GM12878 (cell line): ENCODE results near the gene CHCHD3. TPM values are rescaled to one million over a fixed set of nuclear protein-coding genes. Genes with fewer than 3 reads are reported as not detected.

Experiments
- ATAC-seq: fragments of 200-7000 bp; cut with Tn5 transposase; 3 replicates; pipeline ENCODE4 v1.9.1; 2020; ENCODE audit warnings: mild to moderate bottlenecking, moderate library complexity
- BruUV-seq: library from RNA; stranded (reverse); fragments of 400-500 nt; replicated peaks from 2 replicates; lab custom pipeline; 2021; lab: Mats Ljungman, UMichigan
- CTCF ChIA-PET: fragments of 300-600 bp; sonication (Branson Sonifier 250); formaldehyde crosslinking; extraction: SDS; loops from one replicate; lab custom pipeline; 2021; ENCODE audit warnings: inconsistent platforms; lab: Yijun Ruan, JAX
- POLR2A ChIA-PET: fragments of 350-600 bp; formaldehyde crosslinking; extraction: SDS; loops from one replicate; lab custom pipeline; 2021; ENCODE audit warnings: inconsistent platforms; lab: Charles Lee
- RAD21 ChIA-PET: fragments of 300-600 bp; sonication (Branson Sonifier 250); formaldehyde crosslinking; loops from one replicate; lab custom pipeline; 2023; ENCODE audit warnings: antibody characterized with exemption; ENCODE audit not compliant: unreplicated experiment; lab: Charles Lee
- SMC1A ChIA-PET: fragments of 300-600 bp; sonication (Branson Sonifier 250); formaldehyde crosslinking; loops from one replicate; lab custom pipeline; 2023; ENCODE audit not compliant: unreplicated experiment, uncharacterized antibody; lab: Charles Lee
- DNase-seq: peaks from one replicate; pipeline ENCODE4 v3.0.0-alpha.2; 2011; ENCODE audit warnings: low read depth, low spot score
- FAIRE-seq: peaks from 3 replicates; lab custom pipeline; 2011; peaks lifted over from hg19 to GRCh38; lab: Jason Lieb, UNC
- H2AFZ ChIP-seq: 2 replicates; pipeline ENCODE4 v1.6.0; 2011; ENCODE audit warnings: low read depth, low read length, control low read depth; ENCODE audit not compliant: control insufficient read depth
- H3K27ac ChIP-seq: 2 replicates; pipeline ENCODE4 v1.5.1; 2011; ENCODE audit warnings: control low read depth; ENCODE audit not compliant: control insufficient read depth, insufficient read depth
- H3K27me3 ChIP-seq, 2 experiments: replicated peaks in 1 of 2; 2 replicates each; pipeline versions ENCODE4 v1.6.0 to v1.6.1; 2011; ENCODE audit warnings: low read length in 1 of 2; ENCODE audit not compliant: control insufficient read depth in 2 of 2, insufficient read depth in 2 of 2
- H3K36me3 ChIP-seq, 2 experiments: 2 replicates each; pipeline ENCODE4 v1.5.1; 2011; ENCODE audit warnings: low read length in 1 of 2; ENCODE audit not compliant: control insufficient read depth in 2 of 2, insufficient read depth in 2 of 2
- H3K4me1 ChIP-seq: 2 replicates; pipeline ENCODE4 v1.6.1; 2011; ENCODE audit warnings: mild to moderate bottlenecking, low read length, moderate library complexity, mixed read lengths; ENCODE audit not compliant: control insufficient read depth, insufficient read depth
- H3K4me2 ChIP-seq: 2 replicates; pipeline ENCODE4 v1.6.0; 2011; ENCODE audit warnings: control low read depth; ENCODE audit not compliant: control insufficient read depth, insufficient read depth
- H3K4me3 ChIP-seq: fragments of 200-600 bp; sonication (generic); 2 replicates; pipeline ENCODE4 v1.5.1; 2016
- H3K79me2 ChIP-seq: 2 replicates; pipeline ENCODE4 v1.6.0; 2011; ENCODE audit warnings: low read length; ENCODE audit not compliant: control insufficient read depth, insufficient read depth
- H3K9ac ChIP-seq: 2 replicates; pipeline ENCODE4 v1.8.0; 2011; ENCODE audit warnings: low read length, control low read depth, mixed read lengths; ENCODE audit not compliant: control insufficient read depth, insufficient read depth
- H3K9me3 ChIP-seq: replicated peaks from 3 replicates; pipeline ENCODE4 v1.5.1; 2011; ENCODE audit warnings: mild to moderate bottlenecking, low read length; ENCODE audit not compliant: control insufficient read depth, insufficient read depth
- H4K20me1 ChIP-seq: 2 replicates; pipeline ENCODE4 v1.6.0; 2011; ENCODE audit not compliant: control insufficient read depth, insufficient read depth
- FOS ChIP-seq: IDR thresholded peaks from 3 replicates; pipeline ENCODE4 v1.6.1; 2011; ENCODE audit warnings: borderline replicate concordance; ENCODE audit not compliant: insufficient read length; ENCODE audit errors: extremely low read depth
- RELB ChIP-seq: fragments of 450-650 bp; IDR thresholded peaks from 2 replicates; pipeline ENCODE4 v1.6.1; 2017; ENCODE audit warnings: low read depth, mild to moderate bottlenecking, moderate library complexity
- REST ChIP-seq: IDR thresholded peaks from 2 replicates; pipeline ENCODE4 v1.6.1; 2012; ENCODE audit warnings: mild to moderate bottlenecking, low read depth, low read length
- SREBF2 ChIP-seq: IDR thresholded peaks from 2 replicates; pipeline ENCODE4 v1.6.1; 2012; ENCODE audit warnings: mild to moderate bottlenecking, low read length
- WGBS: methylation state at CpG from one replicate; pipeline ENCODE4 v1.1.6; 2016; ENCODE audit warnings: low lambda C conversion rate; ENCODE audit not compliant: insufficient replicate concordance, insufficient coverage; ENCODE audit errors: missing lambda C conversion rate; 5-methylcytosine and 5-hydroxymethylcytosine counted together
- in situ Hi-C: fragments of 300-500 bp; cut with MboI; formaldehyde crosslinking; loops from 9 replicates; pipeline ENCODE4 v1.14.3; 2018; ENCODE audit warnings: mixed read lengths
- intact Hi-C: fragments of 100-400 bp; cut with micrococcal nuclease; formaldehyde crosslinking; loops from one replicate; pipeline ENCODE4 v1.14.2; 2022; ENCODE audit not compliant: unreplicated experiment
- polyA plus RNA-seq, 11 experiments: library from polyadenylated mRNA; depleted of rRNA in 4 of 11; unstranded in 6 of 11; stranded (reverse) in 5 of 11; fragments of >200 nt; fragmentation: Nextera tagmentation in 4 of 11; fragmentation: Illumina TruSeq in 1 of 11; extraction: Ambion mirVana in 4 of 11; extraction: Trizol in 1 of 11; gene quantifications; 1 replicate in 1 of 11; 2 replicates in 10 of 11; pipeline versions ENCODE4 v1.2.1 to v1.2.3, GENCODE V29; 2011 to 2016; ENCODE audit warnings: inconsistent platforms in 2 of 11, missing spikeins in 2 of 11, low read depth in 1 of 11
- total RNA-seq, 4 experiments: library from RNA; depleted of rRNA in 3 of 4; stranded (reverse); fragments of >200 nt in 3 of 4; fragmentation: Illumina TruSeq in 1 of 4; extraction: Trizol in 1 of 4; gene quantifications; 2 replicates each; pipeline versions ENCODE4 v1.2.1 to v1.2.3, GENCODE V29; 2013 to 2021

The CHCHD3 gene
- total and polyA plus RNA-seq, 10 of the 15 experiments (the other 5 are each of a cell fraction or from before 2014, with no cell fraction given) = 38.3 to 178 (median 96.2) TPM

- CTCF ChIA-PET = interaction anchor here (2.1 kb wide), 1 partner anchor 11 kb away, joined by 7 read pairs; no protein-coding TSS in a partner anchor
- SMC1A ChIA-PET = interaction anchor here (2.1 kb wide), 1 partner anchor 11 kb away, joined by 18 read pairs; no protein-coding TSS in a partner anchor
Measured at GRCh38 chr7:133040178-133040577, 41.7 kb downstream of the CHCHD3 start.

More at GRCh38 chr7:133040178-133040577, 41.7 kb downstream of the CHCHD3 start:
- in situ Hi-C loops = no loop called here
- no peak for ATAC-seq
- intact Hi-C loops = no loop called here
- Histone ChIP-seq H3K9me3 (no peaks in the 10 kb centered on the region), H3K4me1 (peaks cover 6% of the 10 kb centered on the region), H2AFZ (no peak overlapping the region), H3K27ac (no peak overlapping the region)
- BruUV-seq = no TSS peak
- POLR2A ChIA-PET = no interaction called here
- TF ChIP-seq FOS = no peak
- TF ChIP-seq REST = no peak
- TF ChIP-seq SREBF2 = no peak
- TF ChIP-seq RELB = no peak
- TF ChIP-seq, all 136 proteins: peak for 0
- Histone ChIP-seq H3K4me2 (no peak overlapping the region), H3K9ac (no peak overlapping the region), H3K36me3 (no peaks in the 10 kb centered on the region), H3K27me3 (no peaks in the 10 kb centered on the region), H3K79me2 (peaks cover 1% of the 10 kb centered on the region), H4K20me1 (no peaks in the 10 kb centered on the region), H3K4me3 (no peak overlapping the region)
- DNase-seq (no peak), FAIRE-seq (no peak)
- 100% methylated on average over 1 of the region's 1 CpG for WGBS
- RAD21 ChIA-PET = interaction anchor here (0.7 to 1.4 kb wide), 2 partner anchors 11 to 42 kb away, joined by 3 read pairs; partner anchors contain the start of gene CHCHD3
